Natural killer cell (primary cell): ENCODE results near the gene KIF26A. TPM values are rescaled to one million over a fixed set of nuclear protein-coding genes. Genes with fewer than 3 reads are reported as not detected.
A peak's percentile ranks its signal among the peaks of the same experiment; 100 is the strongest.

Experiments
- ATAC-seq, 3 donors: fragments of 150-1000 bp in 2 of 3; fragments of 200-7000 bp in 1 of 3; cut with Tn5 transposase; 1 replicate in 1 of 3; 2 replicates in 2 of 3; pipeline ENCODE4 v1.10.0; 2021; ENCODE audit warnings: mild to moderate bottlenecking in 2 of 3, moderate library complexity in 2 of 3
- DNase-seq, 2 donors: peaks; one replicate each; pipeline versions ENCODE4 v3.0.0 to v3.0.0-alpha.2; 2013 to 2021; ENCODE audit warnings: mixed read lengths in 1 of 2
- H3K27ac ChIP-seq: one replicate; pipeline ENCODE4 v1.5.1; 2013; ENCODE audit warnings: mild to moderate bottlenecking, low read length
- H3K27me3 ChIP-seq: one replicate; pipeline ENCODE4 v1.6.1; 2013; ENCODE audit warnings: low read length; ENCODE audit not compliant: control insufficient read depth, insufficient read depth
- H3K36me3 ChIP-seq: one replicate; pipeline ENCODE4 v1.6.1; 2013; ENCODE audit warnings: low read length; ENCODE audit not compliant: control insufficient read depth, insufficient read depth
- H3K4me1 ChIP-seq: one replicate; pipeline ENCODE4 v1.6.1; 2013; ENCODE audit warnings: low read length; ENCODE audit not compliant: control insufficient read depth, insufficient read depth
- H3K4me3 ChIP-seq: one replicate; pipeline ENCODE4 v1.5.1; 2013; ENCODE audit warnings: low read length
- H3K9me3 ChIP-seq: one replicate; pipeline ENCODE4 v1.6.1; 2013; ENCODE audit warnings: low read length; ENCODE audit not compliant: control insufficient read depth, insufficient read depth
- H3K27ac Mint-ChIP-seq, 2 donors: one replicate each; pipeline ENCODE4 v1.8.0; 2022; ENCODE audit warnings: mild to moderate bottlenecking in 2 of 2, mixed read lengths in 2 of 2, moderate library complexity in 1 of 2
- H3K27me3 Mint-ChIP-seq, 2 donors: one replicate each; pipeline ENCODE4 v1.8.0; 2022; ENCODE audit warnings: low read depth in 2 of 2, mixed read lengths in 2 of 2
- H3K36me3 Mint-ChIP-seq: one replicate; pipeline ENCODE4 v1.8.0; 2022; ENCODE audit warnings: mixed read lengths
- H3K4me1 Mint-ChIP-seq, 2 donors: one replicate each; pipeline ENCODE4 v1.8.0; 2022; ENCODE audit warnings: mixed read lengths in 2 of 2
- H3K4me3 Mint-ChIP-seq: one replicate; pipeline ENCODE4 v1.8.0; 2022; ENCODE audit warnings: mild to moderate bottlenecking, moderate library complexity, mixed read lengths
- H3K9me3 Mint-ChIP-seq, 2 donors: one replicate each; pipeline ENCODE4 v1.8.0; 2022; ENCODE audit warnings: mixed read lengths in 2 of 2
- WGBS: methylation state at CpG from one replicate; pipeline ENCODE4 v1.1.7; 2013; ENCODE audit warnings: missing lambda C conversion rate; ENCODE audit not compliant: insufficient coverage; 5-methylcytosine and 5-hydroxymethylcytosine counted together
- intact Hi-C: fragments of 100-400 bp; cut with micrococcal nuclease; formaldehyde crosslinking; loops from one replicate; pipeline ENCODE4 v1.14.2; 2022
- total RNA-seq, 4 donors: library from RNA; stranded (reverse); fragments of 120-200 nt in 1 of 4; gene quantifications; one replicate each; pipeline versions ENCODE4 v1.2.3 to v1.2.4, GENCODE V29; 2013 to 2022
- TF ChIP-seq, protein P1 (sequence below): fragments of 200-600 bp; IDR thresholded peaks from one replicate; pipeline ENCODE4 v1.8.0; 2022; ENCODE audit warnings: antibody characterized with exemption

KIF26A gene
- total RNA-seq, 3 donors from 2014 or later (not counting 1 experiment from before 2014, with no cell fraction given), result not detected

- H3K9me3 Mint-ChIP-seq, result no peaks in the 10 kb centered on the region
- H3K4me3 ChIP-seq, result no peak overlapping the region
- no peaks in the 10 kb centered on the region for H3K36me3 Mint-ChIP-seq
- ATAC-seq (peak in 1 of 3 donors; percentile 43), DNase-seq (no peak)
- peaks cover 9 to 13% of the 10 kb centered on the region in 2 donors for H3K27me3 Mint-ChIP-seq
- H3K27ac ChIP-seq, result no peak overlapping the region
- TF ChIP-seq, protein P1, sequence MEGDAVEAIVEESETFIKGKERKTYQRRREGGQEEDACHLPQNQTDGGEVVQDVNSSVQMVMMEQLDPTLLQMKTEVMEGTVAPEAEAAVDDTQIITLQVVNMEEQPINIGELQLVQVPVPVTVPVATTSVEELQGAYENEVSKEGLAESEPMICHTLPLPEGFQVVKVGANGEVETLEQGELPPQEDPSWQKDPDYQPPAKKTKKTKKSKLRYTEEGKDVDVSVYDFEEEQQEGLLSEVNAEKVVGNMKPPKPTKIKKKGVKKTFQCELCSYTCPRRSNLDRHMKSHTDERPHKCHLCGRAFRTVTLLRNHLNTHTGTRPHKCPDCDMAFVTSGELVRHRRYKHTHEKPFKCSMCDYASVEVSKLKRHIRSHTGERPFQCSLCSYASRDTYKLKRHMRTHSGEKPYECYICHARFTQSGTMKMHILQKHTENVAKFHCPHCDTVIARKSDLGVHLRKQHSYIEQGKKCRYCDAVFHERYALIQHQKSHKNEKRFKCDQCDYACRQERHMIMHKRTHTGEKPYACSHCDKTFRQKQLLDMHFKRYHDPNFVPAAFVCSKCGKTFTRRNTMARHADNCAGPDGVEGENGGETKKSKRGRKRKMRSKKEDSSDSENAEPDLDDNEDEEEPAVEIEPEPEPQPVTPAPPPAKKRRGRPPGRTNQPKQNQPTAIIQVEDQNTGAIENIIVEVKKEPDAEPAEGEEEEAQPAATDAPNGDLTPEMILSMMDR, result no peak
- no peaks in the 10 kb centered on the region for H3K9me3 ChIP-seq
- intact Hi-C loops, result no loop called here
- no peaks in the 10 kb centered on the region for H3K4me1 Mint-ChIP-seq
- H3K4me3 Mint-ChIP-seq, result no peak overlapping the region
- no peaks in the 10 kb centered on the region for H3K36me3 ChIP-seq
- H3K27me3 ChIP-seq, result peaks cover 2% of the 10 kb centered on the region
- 3% methylated on average over 83 of the region's 83 CpGs for WGBS
- no peak overlapping the region for H3K27ac Mint-ChIP-seq
- H3K4me1 ChIP-seq, result peaks cover 6% of the 10 kb centered on the region
Measured at GRCh38 chr14:104116756-104117340, 21.5 kb upstream of the KIF26A start.

DNA sequence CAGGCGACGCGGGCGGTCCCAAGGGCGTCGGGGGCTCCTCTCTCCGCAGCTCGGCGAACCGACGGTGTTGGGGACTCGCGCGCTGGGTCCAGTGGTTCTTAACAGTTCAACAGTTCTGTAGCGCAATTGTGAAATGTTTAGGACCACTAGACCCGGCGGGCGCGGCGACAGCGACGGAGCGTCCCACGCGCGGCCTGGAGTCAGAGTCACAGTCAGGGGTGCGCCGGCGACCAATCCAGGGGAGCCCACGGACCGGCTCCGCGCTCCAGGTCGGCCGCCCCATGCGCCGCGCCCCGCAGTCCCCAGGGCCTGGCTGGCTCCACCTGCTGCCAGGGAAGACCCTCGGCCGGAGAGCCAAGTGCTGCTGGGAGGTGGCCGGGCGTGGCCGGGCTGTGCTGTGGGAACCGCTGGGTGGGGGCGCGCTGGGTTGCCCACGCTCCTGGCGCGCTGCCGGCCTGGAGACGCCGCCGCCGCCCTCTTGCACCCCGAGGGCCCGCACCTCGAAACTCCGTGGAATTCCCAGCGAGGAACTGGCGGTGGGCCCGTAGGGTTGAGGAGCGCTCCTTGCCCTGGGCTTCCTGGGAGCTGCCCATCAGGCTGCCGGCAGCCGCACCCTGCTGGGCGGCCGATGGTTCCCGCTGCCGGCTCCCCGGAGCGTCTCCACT lies 20.9 kb upstream of the KIF26A start:
- Histone ChIP-seq H3K27me3 (peaks cover 4% of the 10 kb centered on the region), H3K4me1 (peaks cover 6% of the 10 kb centered on the region), H3K36me3 (no peaks in the 10 kb centered on the region), H3K4me3 (no peak overlapping the region), H3K27ac (no peak overlapping the region), H3K9me3 (no peaks in the 10 kb centered on the region)
- H3K27ac Mint-ChIP-seq, result no peak overlapping the region
- intact Hi-C loops, result no loop called here
- no peaks in the 10 kb centered on the region for H3K36me3 Mint-ChIP-seq
- WGBS, result 15% methylated on average over 71 of the region's 71 CpGs
- ATAC-seq (no peak), DNase-seq (no peak)
- no peak overlapping the region for H3K4me3 Mint-ChIP-seq
- TF ChIP-seq, protein P1, result no peak
- no peaks in the 10 kb centered on the region for H3K9me3 Mint-ChIP-seq
- H3K27me3 Mint-ChIP-seq, result peaks cover 9 to 16% of the 10 kb centered on the region in 2 donors
- no peaks in the 10 kb centered on the region for H3K4me1 Mint-ChIP-seq

- WGBS, result 71% methylated on average over 30 of the region's 30 CpGs
- H3K4me3 Mint-ChIP-seq, result no peak overlapping the region
- no peaks in the 10 kb centered on the region for H3K9me3 Mint-ChIP-seq
- Histone ChIP-seq H3K27ac (no peak overlapping the region), H3K9me3 (no peaks in the 10 kb centered on the region), H3K4me3 (no peak overlapping the region), H3K36me3 (no peaks in the 10 kb centered on the region), H3K27me3 (peaks cover 4% of the 10 kb centered on the region), H3K4me1 (peaks cover 6% of the 10 kb centered on the region)
- H3K27me3 Mint-ChIP-seq, result peaks cover 9 to 20% of the 10 kb centered on the region in 2 donors
- H3K27ac Mint-ChIP-seq, result no peak overlapping the region
- H3K36me3 Mint-ChIP-seq, result no peaks in the 10 kb centered on the region
- no peak for DNase-seq
- H3K4me1 Mint-ChIP-seq, result no peaks in the 10 kb centered on the region
- intact Hi-C loops, result no loop called here
- TF ChIP-seq, protein P1, result no peak
- ATAC-seq, result no peak
Measured at GRCh38 chr14:104118006-104118844, 20.2 kb upstream of the KIF26A start.
